Stromal cell of bone marrow (primary cell): ENCODE results near the gene SCRG1.

ENCODE experiments used
- DNase-seq: peaks from one replicate; pipeline ENCODE4 v3.0.0-alpha.2; 2012; ENCODE audit warnings: low read depth

The SCRG1 gene

GRCh38 chr4:173398779-173399415 is at the start of gene SCRG1:
SCRG1 (minus strand) TSS chr4:173399116; CDS start chr4:173391414, 7,702 bp downstream.
- no peak for DNase-seq

DNA sequence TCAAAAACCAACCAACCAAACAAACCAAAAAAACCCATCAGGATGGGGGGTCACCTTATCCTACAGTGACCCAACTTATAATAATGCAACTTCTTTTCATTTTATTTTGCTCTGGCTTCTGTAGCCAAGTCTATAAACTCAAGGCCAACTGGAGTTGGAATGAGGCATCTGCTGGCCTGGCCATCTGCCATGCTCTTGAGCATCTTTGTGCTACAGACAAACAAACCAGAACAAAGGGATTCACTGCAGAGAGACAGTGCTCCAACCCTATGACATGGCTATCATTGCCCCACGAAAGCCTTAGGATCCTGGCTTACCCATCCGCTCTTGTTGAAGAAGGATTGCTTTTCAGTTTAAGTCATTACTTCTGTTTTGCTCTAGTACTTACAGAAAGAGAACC is 49.2 kb upstream of the SCRG1 start:
- DNase-seq, result peak; percentile 37

- no peak for DNase-seq
Measured at GRCh38 chr4:173446416-173446815, 47.5 kb upstream of the SCRG1 start.

DNA sequence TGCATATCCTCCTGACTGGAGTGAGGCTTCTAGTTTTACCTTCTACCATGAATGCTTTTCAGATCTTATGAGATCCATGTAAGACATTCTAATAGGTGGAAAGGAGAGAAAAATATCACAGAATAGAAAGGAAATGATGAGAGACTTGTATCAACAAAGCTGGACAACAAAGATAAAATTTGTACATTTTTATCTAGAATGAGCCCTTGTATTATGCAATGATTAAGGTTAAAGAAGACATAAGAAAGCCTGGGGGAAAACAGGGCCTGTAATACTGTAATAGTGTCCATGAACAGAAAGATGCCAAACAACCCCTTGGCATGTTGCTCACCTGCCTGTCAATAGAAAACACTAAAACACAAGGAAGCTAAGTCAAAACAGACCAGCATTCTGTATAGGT is 44.2 kb upstream of the SCRG1 start:
- no peak for DNase-seq

- DNase-seq, result no peak
Measured at GRCh38 chr4:173442223-173442932, 43.5 kb upstream of the SCRG1 start.

DNA sequence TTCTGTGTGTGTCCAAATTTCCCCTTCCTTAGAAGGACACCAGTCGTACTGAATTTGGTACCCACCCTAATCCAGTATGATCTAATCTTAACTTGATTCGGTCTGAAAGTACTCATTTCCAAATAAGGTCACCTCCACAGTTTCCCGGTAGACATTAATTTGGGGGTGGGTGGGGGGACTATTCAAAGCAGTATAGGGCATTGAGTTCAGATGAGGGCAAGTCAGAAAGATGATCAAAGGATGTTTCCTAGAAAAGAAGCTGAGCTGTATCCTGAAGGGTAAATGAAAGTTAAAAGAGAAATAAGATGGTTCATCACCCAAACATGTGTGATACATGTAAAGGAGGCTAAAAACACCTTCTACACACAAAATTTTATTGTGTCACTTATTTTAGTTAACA is 42.0 kb upstream of the SCRG1 start:
- DNase-seq, result no peak

DNA sequence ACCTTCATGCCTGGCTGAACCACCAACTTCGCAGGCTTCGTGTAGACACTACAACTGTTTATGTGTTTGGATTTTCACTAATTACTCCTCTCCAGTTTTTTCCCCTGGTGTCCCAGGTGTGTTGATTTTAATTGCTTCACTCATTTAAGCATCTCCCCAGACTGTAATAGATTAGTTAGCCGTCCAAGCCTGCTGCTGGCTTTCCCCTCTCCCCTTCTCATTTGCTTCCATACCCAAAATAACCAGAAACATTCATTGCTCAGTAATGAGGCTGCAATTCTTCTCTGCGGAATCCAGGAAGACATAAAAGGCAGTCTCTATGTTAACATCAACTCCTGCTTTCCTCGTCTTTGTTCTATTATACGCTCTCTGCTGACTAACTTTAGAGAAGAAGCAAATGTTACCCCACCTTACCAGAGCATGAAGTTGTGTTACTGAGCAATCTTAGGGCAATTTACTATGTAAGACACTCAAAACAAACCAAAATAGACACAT is 37.9 kb upstream of the SCRG1 start:
- no peak for DNase-seq

DNA sequence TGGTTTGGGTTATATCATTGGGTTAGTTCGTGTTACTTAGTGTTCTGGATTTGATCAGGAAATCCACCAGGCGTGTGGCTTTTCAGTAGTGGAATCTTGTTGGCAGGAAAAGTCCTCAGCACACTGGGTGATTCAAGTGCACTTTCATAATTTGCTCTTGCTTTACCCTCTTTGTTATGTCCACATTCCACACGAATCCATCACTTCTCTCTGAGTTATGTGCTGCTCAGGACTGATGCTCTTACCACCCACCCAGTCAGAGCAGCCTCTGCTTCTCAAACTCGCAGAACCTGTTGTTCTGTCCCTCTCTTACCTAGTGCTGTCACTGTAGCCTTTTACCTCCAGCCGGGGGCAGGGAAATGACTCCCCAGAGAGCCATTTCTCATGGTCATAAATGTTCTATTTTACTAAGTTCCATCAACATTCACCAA is 37.2 kb upstream of the SCRG1 start:
- peak; percentile 91 for DNase-seq

- DNase-seq, result no peak
Measured at GRCh38 chr4:173434231-173434630, 35.3 kb upstream of the SCRG1 start.

DNA sequence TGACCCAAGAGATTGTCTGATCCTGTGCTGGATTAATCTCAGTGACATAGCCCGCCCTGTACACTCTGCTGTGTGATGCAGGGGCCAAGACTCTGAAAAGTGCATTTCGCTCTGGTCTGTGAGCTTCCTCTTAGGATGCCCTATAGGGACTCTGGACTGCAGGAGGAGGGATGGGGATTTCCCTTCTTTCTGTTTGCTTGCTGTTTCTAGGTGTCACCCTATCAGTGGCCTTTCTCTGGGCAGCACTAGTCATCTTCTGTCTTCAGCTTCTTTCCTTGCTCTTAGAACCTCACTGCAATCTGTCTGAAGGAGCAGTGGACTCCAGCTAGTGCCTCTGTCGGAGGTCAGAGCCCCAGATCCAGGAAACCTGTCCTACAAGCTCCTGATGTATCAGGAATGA is 34.5 kb upstream of the SCRG1 start:
- no peak for DNase-seq

DNA sequence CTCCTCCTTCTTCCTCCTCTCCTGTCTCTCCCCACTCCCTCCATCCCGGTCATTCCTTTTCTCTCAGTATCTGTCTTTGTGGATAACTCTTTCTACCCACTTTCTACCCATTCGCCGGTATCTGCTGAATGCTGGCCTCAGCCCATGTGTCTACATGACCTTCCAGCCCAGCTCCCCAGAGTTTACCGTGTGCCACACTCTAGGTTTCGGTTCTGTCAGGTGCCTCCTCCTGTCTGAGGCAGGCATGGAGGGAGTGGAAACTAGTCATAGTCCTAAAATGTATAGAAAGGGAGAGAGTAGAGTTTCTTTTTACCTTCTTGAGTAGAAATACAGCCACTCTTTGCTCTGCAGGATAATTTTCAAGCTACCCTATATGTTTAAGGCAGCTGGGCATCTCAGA is 33.5 kb upstream of the SCRG1 start:
- DNase-seq, result no peak

- no peak for DNase-seq
Measured at GRCh38 chr4:173426064-173426463, 27.1 kb upstream of the SCRG1 start.

DNA sequence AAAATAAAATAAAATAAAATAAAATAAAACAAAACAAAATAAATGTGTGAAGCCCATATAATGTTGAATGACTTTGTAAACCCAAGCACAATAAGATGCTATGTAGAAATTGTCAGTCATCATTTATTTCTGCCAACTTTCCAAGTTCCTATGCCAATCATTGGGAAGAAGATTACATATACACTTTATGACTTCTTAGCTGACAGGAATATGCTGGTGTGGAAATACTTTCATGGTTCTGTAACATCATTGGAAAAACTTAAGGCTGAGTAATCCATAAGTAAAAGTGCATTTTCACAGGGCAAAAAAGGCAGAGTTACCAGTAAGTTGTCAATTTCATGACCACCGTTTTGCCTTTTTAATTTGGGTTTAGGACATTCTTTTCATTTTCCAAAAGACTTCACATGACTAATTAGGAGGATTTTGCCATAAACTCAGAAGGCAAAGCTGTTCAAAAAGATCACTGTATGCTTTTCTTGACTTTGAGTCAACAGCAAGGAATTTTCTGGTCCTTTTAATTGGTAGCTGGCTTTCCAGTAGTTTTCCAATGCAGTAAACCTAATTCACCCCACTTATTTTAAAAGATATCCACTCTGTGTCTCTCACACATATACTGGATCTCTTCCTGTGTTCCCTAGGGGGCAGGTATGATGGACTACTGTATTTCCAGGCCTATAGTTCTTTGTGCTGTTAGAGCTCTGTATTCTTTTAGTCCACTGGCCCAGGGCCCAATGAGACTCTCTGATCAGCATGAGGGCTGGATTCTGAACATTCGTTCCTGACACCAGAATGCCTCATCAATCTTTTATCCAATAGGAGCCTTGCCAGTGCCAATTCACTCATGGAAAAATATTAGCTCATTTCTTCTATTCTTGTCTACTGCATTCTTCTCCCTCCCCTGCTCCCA is 26.2 kb upstream of the SCRG1 start:
- DNase-seq, result peak; percentile 92

DNA sequence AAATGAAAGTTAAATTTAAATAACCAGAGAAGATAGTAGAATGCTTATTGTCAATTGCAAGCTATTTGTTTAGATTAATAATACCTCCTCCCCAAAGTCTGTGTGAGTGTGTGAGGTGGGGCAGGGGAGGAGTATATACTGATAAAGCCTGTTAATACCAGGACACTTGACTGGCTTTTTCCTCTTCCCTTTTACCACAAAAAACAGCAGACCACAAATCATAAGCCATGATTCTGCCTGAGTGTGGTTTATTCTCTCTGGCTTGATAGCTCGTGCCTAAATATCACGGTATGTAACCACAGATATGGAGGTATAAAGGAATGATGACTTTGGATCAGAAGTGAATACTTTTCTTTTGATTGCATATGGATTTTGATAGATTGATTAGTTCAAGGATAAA is 21.9 kb upstream of the SCRG1 start:
- DNase-seq, result no peak

- no peak for DNase-seq
Measured at GRCh38 chr4:173420324-173420752, 21.4 kb upstream of the SCRG1 start.

GRCh38 chr4:173418639-173419038 is 19.7 kb upstream of the SCRG1 start:
- DNase-seq, result no peak

DNA sequence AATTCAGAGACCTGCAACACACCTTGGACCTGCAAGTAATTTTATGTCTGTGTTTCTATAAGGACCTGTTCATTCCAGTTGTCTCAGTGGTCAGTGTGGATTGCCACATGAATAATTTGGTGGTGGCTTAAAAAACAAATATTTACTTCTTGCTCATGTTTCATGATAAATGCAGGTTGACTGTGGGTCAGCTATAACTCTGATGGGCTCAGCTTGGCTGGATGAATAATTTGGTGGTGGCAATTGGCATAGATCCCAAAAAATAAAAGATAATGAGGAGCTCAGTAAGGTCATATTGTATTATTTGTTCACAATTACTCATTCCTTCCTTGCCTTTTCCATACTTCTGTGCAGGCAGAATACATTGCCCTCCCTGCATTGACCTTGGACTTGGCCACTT is 18.9 kb upstream of the SCRG1 start:
- no peak for DNase-seq

DNA sequence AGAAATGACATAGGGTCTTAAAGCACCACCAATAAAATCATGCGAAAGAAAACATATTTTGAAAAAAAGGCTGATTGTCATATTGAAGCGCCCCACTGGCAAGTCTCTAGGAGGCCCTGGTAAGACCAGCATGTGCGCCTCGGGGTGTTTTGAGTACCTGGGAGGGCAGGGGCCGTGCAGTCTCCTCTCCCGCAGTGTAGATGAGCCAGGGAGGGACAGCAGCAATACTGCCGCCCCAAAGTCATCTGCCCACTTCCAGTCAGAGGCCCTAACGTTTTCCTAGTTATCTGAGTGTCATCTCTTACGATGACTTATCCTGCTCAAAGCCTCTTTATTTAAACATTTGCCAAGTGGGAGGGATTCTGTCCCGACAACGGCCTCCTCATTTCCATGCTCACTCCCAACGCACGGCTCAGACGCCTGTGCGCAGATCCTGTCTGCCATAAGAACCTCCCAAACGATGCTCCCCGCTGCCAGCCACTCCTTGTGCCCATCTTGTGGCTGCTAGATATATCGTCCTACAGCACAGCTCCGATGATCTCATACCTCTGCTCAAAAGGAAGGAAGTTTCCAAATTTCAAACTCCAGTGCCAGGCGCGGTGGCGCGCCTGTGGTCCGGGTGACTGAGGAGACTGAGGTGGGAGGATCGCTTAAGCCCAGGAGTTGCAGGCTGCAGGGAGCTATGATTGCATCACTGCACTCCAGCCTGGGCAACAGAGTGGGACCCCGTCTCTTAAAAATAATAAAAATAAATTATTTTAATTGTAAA is 17.2 kb upstream of the SCRG1 start:
- DNase-seq, result no peak

DNA sequence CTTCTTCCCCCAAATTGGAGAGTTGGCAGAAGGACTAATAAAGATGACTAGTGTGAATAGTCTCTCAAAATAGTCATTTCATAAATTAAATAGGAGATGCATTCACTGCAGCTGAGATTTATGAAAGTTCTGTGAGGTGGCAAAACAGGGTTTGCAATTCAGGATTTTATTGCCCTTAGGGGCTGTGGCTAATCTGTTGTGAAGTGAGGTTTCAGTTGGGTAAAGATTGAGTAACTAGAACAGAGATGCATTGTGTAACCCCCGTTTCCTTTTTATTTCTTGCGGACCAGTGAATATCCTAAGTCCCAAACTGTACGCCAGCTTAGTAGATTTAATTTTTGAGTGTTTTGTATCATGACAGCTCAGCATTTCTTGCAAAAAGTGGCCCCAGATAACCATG is 16.2 kb upstream of the SCRG1 start:
- no peak for DNase-seq

DNA sequence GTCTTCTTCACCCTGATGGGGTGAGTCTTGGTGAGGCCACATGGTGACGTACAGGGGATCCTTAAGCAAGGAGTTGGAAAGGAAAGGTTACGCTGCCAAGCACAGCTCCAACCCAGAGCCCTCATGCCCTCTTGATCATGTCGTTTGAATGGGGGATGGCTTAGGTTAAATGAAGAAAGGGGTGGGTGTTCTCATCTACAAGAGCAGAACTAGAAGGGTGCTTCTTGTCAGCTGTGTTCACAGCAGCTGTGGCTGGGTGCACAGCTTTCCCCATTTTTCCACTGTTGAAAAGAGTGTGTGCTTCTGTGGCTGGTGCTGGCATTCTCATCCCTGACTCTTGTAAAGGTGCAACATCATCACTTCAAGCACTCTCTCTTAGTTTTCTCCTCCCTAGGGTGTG is 15.5 kb upstream of the SCRG1 start:
- DNase-seq, result no peak

- no peak for DNase-seq
Measured at GRCh38 chr4:173413036-173413435, 14.1 kb upstream of the SCRG1 start.
